Right lobe of liver (tissue), 4 donors: ENCODE data around the gene RBM10.

Source experiments
- POLR2A ChIP-seq: fragments of 450-650 bp; IDR thresholded peaks from one replicate; pipeline ENCODE4 v1.6.1; 2017; ENCODE audit warnings: antibody characterized with exemption, mild to moderate bottlenecking
- TF ChIP-seq, protein P1 (sequence below), 4 donors: fragments of 200-600 bp in 3 of 4; fragments of 450-650 bp in 1 of 4; IDR thresholded peaks; one replicate each; pipeline versions ENCODE4 v1.5.1 to v1.8.0; 2016 to 2022; ENCODE audit warnings: antibody characterized with exemption in 4 of 4, mild to moderate bottlenecking in 2 of 4
- donor health status: DM: no; HTN: no; CAD: no.
- donor health status: DM: no; HTN: no; CAD: no.
- donor health status: DM: no; HTN: yes; CAD: no.

DNA sequence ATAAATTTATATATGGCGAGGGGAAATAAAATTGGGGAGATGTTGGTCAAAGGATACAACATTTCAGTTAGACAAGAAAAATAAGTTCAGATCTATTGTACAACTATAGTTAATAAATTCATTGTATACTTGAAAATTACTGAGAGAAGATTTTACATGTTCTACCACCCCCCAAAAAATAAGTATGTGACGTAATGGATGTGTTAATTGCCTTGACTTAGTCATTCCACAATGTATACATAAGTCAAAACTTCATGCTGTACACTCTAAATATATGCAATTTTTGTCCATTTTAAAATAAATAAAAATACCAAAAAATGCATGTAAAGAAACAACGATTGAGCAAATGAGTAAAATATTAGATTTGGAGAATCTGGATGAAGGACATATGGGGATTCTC lies 89.6 kb downstream of the RBM10 start:
- TF ChIP-seq, protein P1, sequence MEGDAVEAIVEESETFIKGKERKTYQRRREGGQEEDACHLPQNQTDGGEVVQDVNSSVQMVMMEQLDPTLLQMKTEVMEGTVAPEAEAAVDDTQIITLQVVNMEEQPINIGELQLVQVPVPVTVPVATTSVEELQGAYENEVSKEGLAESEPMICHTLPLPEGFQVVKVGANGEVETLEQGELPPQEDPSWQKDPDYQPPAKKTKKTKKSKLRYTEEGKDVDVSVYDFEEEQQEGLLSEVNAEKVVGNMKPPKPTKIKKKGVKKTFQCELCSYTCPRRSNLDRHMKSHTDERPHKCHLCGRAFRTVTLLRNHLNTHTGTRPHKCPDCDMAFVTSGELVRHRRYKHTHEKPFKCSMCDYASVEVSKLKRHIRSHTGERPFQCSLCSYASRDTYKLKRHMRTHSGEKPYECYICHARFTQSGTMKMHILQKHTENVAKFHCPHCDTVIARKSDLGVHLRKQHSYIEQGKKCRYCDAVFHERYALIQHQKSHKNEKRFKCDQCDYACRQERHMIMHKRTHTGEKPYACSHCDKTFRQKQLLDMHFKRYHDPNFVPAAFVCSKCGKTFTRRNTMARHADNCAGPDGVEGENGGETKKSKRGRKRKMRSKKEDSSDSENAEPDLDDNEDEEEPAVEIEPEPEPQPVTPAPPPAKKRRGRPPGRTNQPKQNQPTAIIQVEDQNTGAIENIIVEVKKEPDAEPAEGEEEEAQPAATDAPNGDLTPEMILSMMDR (IDR thresholded peaks at IDR 0.05) = no peak
- no peak for TF ChIP-seq POLR2A
